GM13977 (cell line): Measurements from ENCODE around the gene TMEM33.
A peak's percentile ranks its signal among the peaks of the same experiment; 100 is the strongest.

ENCODE experiments used
- DNase-seq: peaks from one replicate; pipeline ENCODE4 v3.0.0; 2012; ENCODE audit warnings: low spot score
- CTCF ChIP-seq: IDR thresholded peaks from 2 replicates; pipeline ENCODE4 v1.5.1; 2012; ENCODE audit warnings: mild to moderate bottlenecking, control low read depth; ENCODE audit not compliant: insufficient read depth; ENCODE audit errors: extremely low read depth, missing control alignments
- in situ Hi-C: fragments of 300-500 bp; cut with MboI; formaldehyde crosslinking; loops from one replicate; pipeline ENCODE4 v1.12.0; 2022; ENCODE audit warnings: low sequenced_read_pairs, low pct_unique_long_range_greater_than_20kb, mixed read lengths, inconsistent platforms; ENCODE audit not compliant: unreplicated experiment

The TMEM33 gene

GRCh38 chr4:41963105-41963504 is 27.9 kb downstream of the TMEM33 start:
- DNase-seq: no peak
- in situ Hi-C loops: loop anchor here (25.0 kb wide), 2 partner anchors 299 to 549 kb away; no protein-coding TSS in a partner anchor
- peak; percentile 38 for TF ChIP-seq CTCF

GRCh38 chr4:41964401-41964800 is 29.2 kb downstream of the TMEM33 start:
- no peak for DNase-seq
- in situ Hi-C loops: loop anchor here (25.0 kb wide), 2 partner anchors 298 to 548 kb away; no protein-coding TSS in a partner anchor
- TF ChIP-seq CTCF: no peak

GRCh38 chr4:41967392-41967791 is 32.2 kb downstream of the TMEM33 start:
- no peak for TF ChIP-seq CTCF
- no peak for DNase-seq
- in situ Hi-C loops: loop anchor here (25.0 kb wide), 2 partner anchors 295 to 545 kb away; no protein-coding TSS in a partner anchor

- no peak for TF ChIP-seq CTCF
- in situ Hi-C loops: loop anchor here (25.0 kb wide), 2 partner anchors 293 to 543 kb away; no protein-coding TSS in a partner anchor
- no peak for DNase-seq
Measured at GRCh38 chr4:41969671-41970070, 34.4 kb downstream of the TMEM33 start.

- no peak for TF ChIP-seq CTCF
- in situ Hi-C loops: no loop called here
- DNase-seq: no peak
Measured at GRCh38 chr4:41975341-41975740, 40.1 kb downstream of the TMEM33 start.

GRCh38 chr4:41976775-41977516 is 41.7 kb downstream of the TMEM33 start:
- no peak for DNase-seq
- in situ Hi-C loops: no loop called here
- no peak for TF ChIP-seq CTCF
